GM19099 (cell line): ENCODE results near the gene FAM110A.
A peak's percentile ranks its signal among the peaks of the same experiment; 100 is the strongest.

Experiments
- POLR2A ChIP-seq: IDR thresholded peaks from 3 replicates; pipeline ENCODE4 v1.6.1; 2011; ENCODE audit warnings: low read depth; ENCODE audit not compliant: insufficient read length; ENCODE audit errors: extremely low read depth

Gene FAM110A

GRCh38 chr20:833450-834150 lies at the start of gene FAM110A:
TSS of gene FAM110A (plus strand) at chr20:833715. CDS start at chr20:844805, 11,090 bp downstream.
- peak; percentile 63 for TF ChIP-seq POLR2A

- TF ChIP-seq POLR2A = no peak
These were observed 45.7 kb upstream of the FAM110A start for GRCh38 chr20:787825-788224.

- TF ChIP-seq POLR2A = no peak
These were observed 42.5 kb upstream of the FAM110A start for GRCh38 chr20:791056-791455.

GRCh38 chr20:792248-792647 lies 41.3 kb upstream of the FAM110A start:
- TF ChIP-seq POLR2A = no peak

GRCh38 chr20:796921-797320 lies 36.6 kb upstream of the FAM110A start:
- TF ChIP-seq POLR2A = no peak

GRCh38 chr20:801678-802077 lies 31.8 kb upstream of the FAM110A start:
- TF ChIP-seq POLR2A = no peak

- TF ChIP-seq POLR2A = no peak
These were observed 27.8 kb upstream of the FAM110A start for GRCh38 chr20:805713-806112.

- no peak for TF ChIP-seq POLR2A
These were observed 20.1 kb upstream of the FAM110A start for GRCh38 chr20:813390-813789.

GRCh38 chr20:815226-815625 lies 18.3 kb upstream of the FAM110A start:
- no peak for TF ChIP-seq POLR2A

- no peak for TF ChIP-seq POLR2A
These were observed 17.5 kb upstream of the FAM110A start for GRCh38 chr20:815914-816606.

- no peak for TF ChIP-seq POLR2A
These were observed 15.4 kb upstream of the FAM110A start for GRCh38 chr20:818001-818664.

GRCh38 chr20:819680-820322 lies 13.7 kb upstream of the FAM110A start:
- no peak for TF ChIP-seq POLR2A

- no peak for TF ChIP-seq POLR2A
These were observed 13.1 kb upstream of the FAM110A start for GRCh38 chr20:820323-820953.

GRCh38 chr20:821046-821730 lies 12.3 kb upstream of the FAM110A start:
- TF ChIP-seq POLR2A = no peak
